HG03432 (cell line): ENCODE measurements around the gene SLC46A3.
A peak's percentile ranks its signal among the peaks of the same experiment; 100 is the strongest.
"Not testable (repeated sequence)": the region's sequence is repeated elsewhere in the genome, so short reads cannot be mapped to it uniquely, and the experiment has no call there.

ENCODE experiments used
- ATAC-seq: cut with Tn5 transposase; IDR thresholded peaks from one replicate; pipeline ENCODE4 v1.9.1; 2021; ENCODE audit warnings: mild to moderate bottlenecking, moderate library complexity; ENCODE audit not compliant: unreplicated experiment

SLC46A3 gene, protein sequence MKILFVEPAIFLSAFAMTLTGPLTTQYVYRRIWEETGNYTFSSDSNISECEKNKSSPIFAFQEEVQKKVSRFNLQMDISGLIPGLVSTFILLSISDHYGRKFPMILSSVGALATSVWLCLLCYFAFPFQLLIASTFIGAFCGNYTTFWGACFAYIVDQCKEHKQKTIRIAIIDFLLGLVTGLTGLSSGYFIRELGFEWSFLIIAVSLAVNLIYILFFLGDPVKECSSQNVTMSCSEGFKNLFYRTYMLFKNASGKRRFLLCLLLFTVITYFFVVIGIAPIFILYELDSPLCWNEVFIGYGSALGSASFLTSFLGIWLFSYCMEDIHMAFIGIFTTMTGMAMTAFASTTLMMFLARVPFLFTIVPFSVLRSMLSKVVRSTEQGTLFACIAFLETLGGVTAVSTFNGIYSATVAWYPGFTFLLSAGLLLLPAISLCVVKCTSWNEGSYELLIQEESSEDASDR

DNA sequence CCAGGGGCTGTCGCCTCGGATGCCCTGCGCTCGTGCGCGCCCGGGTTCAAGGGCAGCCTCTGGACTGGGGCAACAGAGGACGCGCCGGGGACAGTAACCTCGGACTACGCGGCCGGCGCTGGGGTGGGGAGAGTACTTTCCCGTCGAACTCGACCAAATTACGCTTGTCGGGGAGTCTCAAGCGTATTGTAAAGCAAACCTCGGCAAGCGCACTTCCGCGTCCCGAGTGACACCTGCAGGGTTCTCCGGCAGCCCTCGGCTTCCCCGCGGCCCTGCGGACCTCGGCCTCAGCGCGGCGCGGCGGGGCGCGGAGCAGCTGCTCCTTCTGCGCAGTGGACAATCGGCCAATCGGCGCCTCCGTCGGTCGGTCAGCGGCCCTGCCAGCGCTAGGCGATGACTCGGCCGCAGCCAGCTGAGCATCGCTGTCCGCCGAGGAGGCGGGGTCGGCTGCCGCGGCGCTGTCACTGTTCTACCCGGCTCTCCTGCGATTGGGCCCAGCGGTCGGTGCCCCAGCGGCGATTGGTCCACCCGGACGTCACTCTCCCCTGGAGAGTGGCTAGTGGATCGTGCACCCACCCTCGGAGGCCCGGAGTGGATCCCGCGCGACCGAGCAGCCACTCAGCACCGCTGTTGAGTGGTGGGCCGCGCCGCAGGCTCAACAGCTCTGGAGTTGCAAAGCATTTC lies at the start of gene SLC46A3:
SLC46A3 (minus strand) TSS at position 428 of the 684 bp plus-strand sequence. CDS start 972 bp downstream, outside the sequence.
- peak; percentile 99 for ATAC-seq

DNA sequence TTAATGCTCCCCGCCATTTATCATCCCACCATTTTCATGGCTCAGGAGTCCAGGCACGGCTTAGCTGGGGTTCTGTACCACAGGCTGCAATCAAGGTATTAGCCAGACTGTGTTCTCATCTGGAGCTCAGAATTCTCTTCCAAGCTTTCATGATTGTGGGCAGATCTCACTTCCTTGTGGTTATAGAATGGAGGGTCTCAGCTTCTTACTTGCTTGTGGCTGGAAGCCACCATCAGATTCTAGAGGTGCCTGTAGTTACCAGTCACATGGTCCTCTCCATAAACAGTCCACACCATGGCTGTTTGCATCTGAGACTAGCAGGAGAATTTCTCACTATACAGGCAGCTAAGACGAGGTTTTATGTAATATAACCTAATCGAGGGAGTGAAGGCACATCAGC lies 45.1 kb upstream of the SLC46A3 start:
- no peak for ATAC-seq

DNA sequence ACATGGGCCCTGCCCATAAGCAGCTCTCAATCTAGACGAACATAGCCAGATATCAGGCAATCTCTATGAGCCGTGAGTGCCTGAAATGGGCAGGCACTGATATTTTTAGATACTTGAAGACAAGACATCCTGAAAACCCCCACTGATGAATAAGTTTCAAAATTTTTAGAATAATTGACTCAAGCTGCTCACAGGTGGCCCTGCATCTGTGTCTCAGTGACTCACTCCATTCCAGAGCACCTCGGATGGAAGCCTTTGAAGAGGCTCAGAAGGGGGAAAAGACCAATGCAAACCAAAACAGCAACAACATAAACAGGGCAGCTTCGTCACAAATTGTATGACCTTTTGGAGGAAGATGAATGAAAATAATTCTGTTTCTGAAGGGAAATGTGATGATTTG lies 42.8 kb upstream of the SLC46A3 start:
- ATAC-seq = no peak

DNA sequence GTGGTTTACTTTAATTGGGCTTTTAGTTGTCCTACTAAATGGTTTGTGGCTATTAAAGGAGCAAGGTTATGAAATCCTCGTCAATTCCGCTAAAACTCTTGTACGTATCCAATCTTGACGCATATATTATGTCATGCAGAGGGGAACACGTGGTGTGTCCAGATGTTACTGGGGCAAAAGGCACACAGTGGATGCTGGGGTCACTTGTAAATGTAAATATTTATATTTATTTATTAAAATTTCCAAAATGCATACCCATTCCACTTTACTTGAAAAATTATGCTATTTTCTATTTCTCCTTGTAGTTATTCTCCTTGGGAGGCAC lies 36.7 kb upstream of the SLC46A3 start:
- ATAC-seq = no peak

DNA sequence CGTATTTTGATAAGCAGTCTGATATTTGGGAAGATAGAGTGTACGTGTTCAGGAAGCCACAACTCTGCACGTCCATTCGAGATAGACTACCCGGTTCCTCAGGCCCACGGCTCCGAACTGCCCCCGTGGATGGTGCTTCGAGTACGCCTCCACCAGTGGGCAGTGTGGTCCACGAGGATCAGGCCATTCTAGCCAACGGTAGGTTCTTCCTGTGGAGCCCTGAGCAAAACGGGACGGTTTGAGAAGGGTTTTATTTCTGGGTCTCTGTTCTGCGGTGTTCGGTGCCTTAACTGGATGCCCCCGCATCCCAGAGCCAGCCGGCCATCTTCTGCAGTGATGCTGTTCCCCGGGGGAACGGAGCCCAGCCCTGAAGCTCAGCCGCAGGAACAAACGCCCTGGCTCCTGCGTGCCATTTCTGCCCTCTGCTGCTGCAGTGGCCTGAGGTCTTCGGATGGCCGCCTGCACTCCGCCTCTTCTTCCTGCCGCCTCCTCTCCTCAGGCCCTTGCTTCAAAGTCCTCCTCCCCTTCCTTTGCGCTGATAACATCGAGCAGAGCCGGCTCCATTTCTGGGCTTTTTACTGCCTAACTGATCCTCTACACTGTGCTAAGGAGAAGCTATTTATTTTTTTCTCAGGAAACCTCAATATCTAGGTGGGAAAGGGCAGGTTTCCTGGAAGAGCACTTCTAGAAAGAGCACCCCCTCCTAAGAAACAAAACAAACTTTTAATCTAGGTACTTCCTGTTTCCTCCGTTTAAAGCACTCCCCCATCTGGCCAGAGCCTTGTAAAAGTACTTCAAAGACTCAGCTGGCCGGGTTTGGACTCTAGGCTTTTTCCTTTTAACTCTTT lies 36.2 kb upstream of the SLC46A3 start:
- ATAC-seq = peak; percentile 60

DNA sequence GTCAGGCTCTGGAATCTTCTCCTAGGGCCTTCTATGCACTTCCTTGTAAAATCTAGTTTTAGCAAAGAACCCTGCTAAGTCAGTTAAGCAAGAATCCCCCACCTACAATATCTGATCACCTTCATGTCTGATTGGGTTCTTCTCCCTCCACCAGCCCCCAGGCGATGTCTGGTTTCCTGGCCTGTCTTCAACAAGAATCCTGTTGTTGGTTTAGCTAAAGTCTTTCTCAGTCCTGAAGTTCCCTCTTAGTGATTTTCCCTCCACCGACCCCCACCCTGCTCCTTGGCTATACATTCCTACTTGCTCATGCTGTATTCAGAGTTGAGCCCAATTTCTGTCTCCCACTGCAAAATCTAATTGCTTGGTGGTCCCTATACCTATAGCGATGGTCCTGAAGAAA lies 35.2 kb upstream of the SLC46A3 start:
- no peak for ATAC-seq

DNA sequence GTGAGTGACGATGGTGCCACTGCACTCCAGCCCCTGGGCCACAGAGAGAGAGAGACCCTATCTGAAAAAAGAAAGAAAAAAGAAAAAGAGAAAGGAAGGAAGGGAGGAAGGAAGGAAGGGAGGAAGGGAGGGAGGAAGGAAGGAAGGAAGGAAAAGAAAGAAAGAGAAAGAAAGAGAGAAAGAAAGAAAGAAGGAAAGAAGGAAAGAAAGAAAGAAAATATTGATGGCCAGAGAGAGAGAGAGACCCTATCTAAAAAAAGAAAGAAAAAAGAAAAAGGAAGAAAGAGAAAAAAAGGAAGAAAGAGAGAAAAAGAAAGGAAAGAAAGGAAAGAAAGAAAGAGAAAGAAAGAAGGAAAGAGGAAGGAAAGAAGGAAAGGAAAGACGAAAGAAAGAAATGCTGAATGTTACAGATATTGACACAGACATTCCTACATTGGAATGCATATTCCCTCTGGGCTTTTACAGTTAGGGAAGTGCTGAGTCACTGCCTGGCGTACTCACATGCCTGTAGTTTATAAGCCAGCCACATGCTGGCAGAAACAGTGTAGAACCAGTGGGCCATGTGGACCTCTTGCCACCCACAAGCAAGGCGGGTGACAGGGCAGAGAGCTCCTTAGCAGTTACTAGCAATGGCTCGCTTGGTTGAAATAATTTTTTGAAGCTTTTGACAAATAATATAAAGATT lies 34.6 kb upstream of the SLC46A3 start:
- no peak for ATAC-seq

DNA sequence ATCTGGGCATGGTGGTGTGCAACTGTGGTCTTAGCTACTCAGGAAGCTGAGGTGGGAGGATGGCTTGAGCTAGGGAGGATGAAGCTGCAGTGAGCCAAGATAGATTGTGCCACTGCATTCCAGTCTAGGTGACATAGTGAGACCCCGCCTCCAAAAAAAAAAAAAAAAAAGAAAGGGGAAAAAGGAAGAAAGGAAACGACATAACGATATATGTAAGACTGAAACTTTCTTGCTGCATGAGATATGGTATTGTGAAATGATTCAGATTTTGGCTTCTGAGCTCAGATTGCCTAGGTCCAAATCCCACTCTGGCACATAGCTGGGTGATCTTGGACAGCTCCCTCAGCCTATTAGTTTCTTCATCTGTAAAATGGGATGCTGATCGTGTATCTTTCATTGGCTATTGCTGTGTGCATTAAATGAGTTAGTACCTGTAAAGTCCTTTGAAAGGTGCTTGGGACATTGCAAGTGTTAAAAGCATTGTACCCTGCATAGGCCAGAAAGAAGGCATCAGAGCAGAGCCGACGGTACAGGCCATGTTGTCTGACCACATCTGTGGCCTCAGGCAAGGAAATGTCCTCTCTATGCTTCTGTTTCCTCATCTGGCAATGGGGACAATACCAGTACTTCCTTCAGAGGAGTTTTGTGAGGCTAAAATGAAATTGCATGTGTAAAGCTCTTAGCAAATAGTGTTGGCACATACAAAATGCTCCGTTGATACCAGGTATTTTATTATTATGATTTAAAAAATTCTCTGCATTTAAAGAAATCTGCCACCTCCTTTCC lies 32.6 kb upstream of the SLC46A3 start:
- no peak for ATAC-seq

DNA sequence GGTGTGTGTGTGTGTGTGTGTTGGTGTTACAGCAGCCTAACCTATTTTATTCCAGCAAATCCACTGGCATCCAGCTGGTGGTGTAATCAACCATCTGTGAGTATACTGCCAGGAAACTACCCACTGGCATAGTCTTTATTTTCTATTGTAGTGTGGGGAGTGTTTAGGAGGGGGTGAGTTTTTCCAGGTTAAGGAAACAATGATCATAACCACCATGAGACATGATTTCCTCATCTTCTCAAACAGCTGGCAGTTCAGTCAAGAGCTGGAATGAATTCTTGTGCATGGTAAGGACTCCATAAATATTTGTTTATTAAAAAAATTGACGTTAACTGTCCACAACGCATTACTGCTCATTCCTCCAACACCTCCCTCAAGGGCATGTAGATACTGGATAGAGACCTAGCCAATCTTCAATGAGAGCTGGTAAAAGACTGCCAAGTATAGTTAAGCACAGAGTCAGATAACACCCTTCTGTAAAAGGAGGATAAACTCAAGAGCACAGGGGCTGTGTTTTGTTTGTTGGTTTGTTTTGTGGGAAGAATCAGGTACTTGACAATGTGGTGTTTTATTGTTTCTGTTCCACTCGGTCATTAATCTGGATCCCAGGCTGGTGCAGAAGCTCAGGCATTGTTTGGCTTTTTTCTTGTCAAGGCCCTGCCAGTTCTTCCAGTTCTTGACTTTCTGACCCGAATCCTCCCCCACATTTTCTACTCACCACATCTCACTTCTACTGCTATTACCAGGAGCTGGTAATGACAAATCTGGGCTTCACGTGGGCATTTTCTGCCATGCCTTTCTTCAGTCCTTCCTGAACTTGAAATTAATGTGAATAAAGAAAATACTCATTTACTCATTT lies 31.6 kb upstream of the SLC46A3 start:
- no peak for ATAC-seq

DNA sequence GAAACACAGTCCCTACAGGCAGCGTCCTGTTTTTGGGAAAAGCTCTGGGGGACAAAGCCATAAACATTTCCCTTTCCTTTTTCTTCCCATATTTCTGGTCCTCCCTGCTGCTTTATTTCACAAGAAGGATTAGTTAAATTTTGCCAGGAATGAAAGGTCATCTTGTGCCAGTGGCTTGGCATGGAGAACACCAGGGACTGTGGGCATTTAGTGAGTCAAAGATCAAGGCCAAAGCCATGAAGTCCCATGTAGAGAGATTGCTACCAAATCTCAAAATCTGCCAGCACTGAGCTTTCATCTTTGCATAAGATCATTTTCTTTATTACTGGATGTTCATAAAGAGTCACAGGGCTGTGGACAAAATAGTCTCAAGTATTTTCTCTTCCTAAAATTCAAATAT lies 29.1 kb upstream of the SLC46A3 start:
- no peak for ATAC-seq

DNA sequence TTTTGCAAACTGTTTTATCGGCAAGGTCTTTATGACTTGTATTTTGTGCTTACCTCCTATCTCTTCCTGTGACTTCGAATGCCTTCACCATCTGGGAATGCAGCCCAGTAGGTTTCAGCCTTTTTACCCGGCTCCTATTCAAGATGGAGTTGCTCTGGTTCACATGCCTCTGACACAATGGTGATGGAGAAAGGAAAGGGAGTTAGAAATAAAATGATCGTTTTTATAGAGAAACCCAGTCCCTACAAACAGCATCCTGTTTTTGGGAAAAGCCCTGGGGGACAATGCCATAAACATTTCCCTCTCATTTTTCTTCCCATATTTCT lies 27.5 kb upstream of the SLC46A3 start:
- ATAC-seq = no peak

DNA sequence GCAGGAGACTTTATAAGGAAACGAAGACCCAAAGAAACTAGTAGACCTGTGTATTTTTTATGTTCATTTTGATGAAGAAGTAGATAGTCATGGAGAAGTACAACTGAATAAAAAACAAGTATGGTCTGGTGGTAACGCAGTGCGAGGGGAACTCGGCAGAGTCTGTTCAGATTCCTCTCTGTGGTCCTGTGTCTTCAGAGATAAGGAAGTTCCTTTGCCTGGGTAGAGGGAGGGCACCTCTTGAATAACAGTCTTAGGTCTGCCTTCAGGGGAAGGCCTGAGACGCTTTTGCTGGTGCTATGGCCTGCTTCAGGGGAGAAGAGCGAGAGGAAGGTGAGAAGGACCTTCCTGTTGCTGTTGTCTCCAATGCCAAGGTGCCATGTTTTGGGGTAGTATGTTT lies 25.9 kb upstream of the SLC46A3 start:
- no peak for ATAC-seq

DNA sequence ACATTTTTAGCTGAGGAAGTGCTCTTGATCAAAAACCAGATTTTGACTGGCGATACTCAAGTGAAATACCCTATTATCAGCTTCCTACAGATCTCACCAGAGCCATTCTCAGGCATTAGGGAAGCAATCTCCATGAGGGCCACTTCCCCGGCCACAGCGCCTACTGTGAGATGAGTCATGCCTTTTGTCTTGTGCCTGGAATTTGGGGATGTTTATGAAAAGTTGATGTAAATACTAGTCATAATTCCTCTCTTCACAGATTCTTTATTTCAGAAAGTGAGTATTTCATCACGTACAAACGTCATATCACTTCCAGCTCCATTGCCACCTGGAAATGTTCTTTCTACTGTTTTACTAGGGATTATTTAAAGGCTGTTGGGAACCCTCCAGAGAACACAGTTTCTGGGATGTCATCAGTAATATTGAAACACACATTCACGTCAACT lies 25.3 kb upstream of the SLC46A3 start:
- no peak for ATAC-seq

DNA sequence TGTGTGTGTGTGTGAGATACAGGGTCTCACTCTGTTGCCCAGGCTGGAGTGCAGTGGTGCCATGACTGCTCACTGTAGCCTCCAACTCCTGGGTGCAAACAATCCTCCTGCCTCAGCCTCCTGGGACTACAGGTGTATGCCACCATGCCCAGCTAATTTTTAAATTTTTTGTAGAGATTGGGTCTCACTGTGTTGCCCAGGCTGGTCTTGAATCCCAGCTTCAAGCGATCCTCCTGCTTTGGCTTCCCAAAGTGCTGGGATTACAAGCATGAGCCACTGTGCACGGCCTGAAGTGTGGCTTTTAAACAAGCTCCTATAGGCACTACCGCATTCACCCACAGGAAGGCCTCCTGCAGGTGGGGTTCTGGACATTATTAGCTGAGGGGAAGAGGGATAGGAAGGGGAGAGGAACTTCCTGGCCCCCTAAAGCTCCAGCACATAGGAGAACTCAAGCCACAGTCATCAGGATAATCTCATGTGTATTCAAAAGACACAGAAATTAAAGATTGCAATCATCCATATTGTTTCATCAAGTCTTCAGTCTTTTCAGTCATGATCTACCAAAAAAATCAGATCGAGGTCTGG lies 24.8 kb upstream of the SLC46A3 start:
- no peak for ATAC-seq

DNA sequence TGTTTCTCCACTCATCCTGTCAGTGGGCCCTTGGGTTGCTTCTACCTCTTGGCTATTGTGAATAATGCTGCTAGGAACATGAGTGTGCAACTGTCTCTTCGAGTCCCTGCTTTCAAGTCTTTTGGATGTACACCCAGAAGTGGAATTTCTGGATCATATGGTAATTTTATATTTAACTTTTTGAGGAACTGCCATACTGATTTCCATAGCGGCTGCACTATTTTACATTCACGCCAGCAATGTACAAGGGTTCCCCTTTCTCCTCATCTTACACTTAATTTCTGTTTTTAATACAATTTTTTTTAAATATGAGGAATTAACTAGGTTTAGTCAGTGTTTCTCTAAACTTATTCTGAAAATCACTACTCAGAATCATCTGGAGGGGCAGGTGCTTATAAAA lies 24.2 kb upstream of the SLC46A3 start:
- no peak for ATAC-seq

DNA sequence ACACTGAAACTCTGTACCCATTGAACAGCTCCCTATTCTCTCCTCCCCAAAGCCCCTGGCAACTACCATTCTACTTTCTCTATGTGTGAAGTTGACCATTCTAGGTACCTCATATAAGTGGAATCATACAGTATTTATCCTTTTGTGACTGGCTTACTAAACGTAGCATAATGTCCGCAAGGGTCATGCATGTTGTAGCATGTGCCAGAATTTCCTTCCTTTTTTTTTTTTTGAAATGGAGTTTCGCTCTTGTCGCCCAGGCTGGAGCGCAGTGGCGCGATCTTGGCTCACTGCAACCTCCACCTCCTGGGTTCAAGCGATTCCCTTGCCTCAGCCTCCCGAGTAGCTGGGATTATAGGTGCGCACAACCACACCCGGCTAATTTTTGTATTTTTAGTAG lies 23.7 kb upstream of the SLC46A3 start:
- ATAC-seq = not testable (repeated sequence)

DNA sequence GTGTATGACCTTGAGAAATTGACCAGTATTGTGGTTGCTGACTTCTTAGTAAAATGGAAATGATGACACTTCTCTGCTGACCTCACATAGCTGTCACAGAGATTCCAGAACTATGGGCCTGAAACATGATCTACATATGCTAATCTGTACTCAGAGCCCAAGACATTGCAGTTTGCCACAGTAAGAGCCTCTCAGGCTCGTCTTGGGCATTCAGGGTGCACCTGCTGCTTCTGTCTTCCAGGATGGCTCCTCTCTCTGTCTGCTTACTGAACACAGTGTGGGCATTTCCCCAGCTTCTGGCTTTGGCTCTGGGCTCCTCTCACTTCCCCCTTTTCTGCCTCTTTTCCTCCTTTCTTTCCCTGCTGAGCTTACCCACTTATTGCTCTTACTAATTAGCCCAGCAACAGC lies 22.3 kb upstream of the SLC46A3 start:
- ATAC-seq = no peak

DNA sequence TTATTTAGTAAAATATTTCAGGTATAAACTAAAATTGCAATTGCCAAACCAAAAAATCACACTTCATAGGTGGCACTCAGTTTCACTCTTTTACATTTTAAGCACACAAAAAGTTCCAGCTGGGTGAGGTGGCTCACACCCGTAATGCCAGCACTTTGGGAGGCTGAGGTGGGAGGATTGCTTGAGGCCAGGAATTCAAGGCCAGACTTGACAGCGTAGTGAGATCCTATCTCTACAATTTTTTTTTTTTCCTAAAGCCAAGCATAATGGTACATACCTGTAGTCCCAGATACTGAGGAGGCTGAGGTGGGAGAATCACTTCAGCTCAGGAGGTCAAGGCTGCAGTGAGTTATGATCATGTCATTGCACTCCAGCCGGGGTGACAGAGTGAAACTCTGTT lies 20.6 kb upstream of the SLC46A3 start:
- no peak for ATAC-seq

DNA sequence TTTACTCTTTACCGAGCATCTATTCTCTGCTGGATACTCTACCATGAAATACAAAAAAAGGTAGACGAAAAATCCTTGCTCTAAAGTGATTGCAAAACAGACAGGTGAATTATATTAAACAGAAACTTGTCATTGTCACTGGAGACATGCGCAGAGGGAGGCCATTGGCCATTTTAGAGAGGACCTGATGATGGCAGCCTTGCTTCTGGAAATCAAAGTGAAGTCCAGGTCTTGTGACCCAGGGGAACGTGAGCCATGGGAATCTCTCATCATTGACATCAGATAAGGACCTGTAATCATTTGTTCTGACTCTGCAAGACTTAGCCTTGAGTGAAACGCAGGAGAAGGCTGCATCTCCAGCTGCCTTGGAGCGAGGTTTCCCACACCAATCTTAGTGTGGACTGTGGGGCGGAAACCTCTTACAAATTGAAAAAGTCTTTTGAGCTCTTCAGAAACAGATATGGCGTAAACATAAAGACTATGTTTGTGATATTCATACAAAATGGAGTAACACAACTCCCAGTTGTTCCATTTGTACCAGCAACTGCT lies 16.8 kb upstream of the SLC46A3 start:
- ATAC-seq = no peak
